GM12878 (cell line): ENCODE measurements around the gene ZNF776. TPM values are rescaled to one million over a fixed set of nuclear protein-coding genes. Genes with fewer than 3 reads are reported as not detected.

Source experiments
- ATAC-seq: fragments of 200-7000 bp; cut with Tn5 transposase; 3 replicates; pipeline ENCODE4 v1.9.1; 2020; ENCODE audit warnings: mild to moderate bottlenecking, moderate library complexity
- Bru-seq: library from RNA; stranded (reverse); fragments of 400-500 nt; gene quantifications from one replicate; lab custom pipeline; 2021; lab: Mats Ljungman, UMichigan
- BruChase-seq, 2 experiments: library from RNA; stranded (reverse); fragments of 400-500 nt; gene quantifications; one replicate each; lab custom pipeline; 2021; lab: Mats Ljungman, UMichigan
- BruUV-seq: library from RNA; stranded (reverse); fragments of 400-500 nt; replicated peaks from 2 replicates; lab custom pipeline; 2021; lab: Mats Ljungman, UMichigan
- CTCF ChIA-PET: fragments of 300-600 bp; sonication (Branson Sonifier 250); formaldehyde crosslinking; extraction: SDS; loops from one replicate; lab custom pipeline; 2021; ENCODE audit warnings: inconsistent platforms; lab: Yijun Ruan, JAX
- POLR2A ChIA-PET: fragments of 350-600 bp; formaldehyde crosslinking; extraction: SDS; loops from one replicate; lab custom pipeline; 2021; ENCODE audit warnings: inconsistent platforms; lab: Charles Lee
- RAD21 ChIA-PET: fragments of 300-600 bp; sonication (Branson Sonifier 250); formaldehyde crosslinking; loops from one replicate; lab custom pipeline; 2023; ENCODE audit warnings: antibody characterized with exemption; ENCODE audit not compliant: unreplicated experiment; lab: Charles Lee
- SMC1A ChIA-PET: fragments of 300-600 bp; sonication (Branson Sonifier 250); formaldehyde crosslinking; loops from one replicate; lab custom pipeline; 2023; ENCODE audit not compliant: unreplicated experiment, uncharacterized antibody; lab: Charles Lee
- DNase-seq: peaks from one replicate; pipeline ENCODE4 v3.0.0-alpha.2; 2011; ENCODE audit warnings: low read depth, low spot score
- FAIRE-seq: peaks from 3 replicates; lab custom pipeline; 2011; peaks lifted over from hg19 to GRCh38; lab: Jason Lieb, UNC
- H2AFZ ChIP-seq: 2 replicates; pipeline ENCODE4 v1.6.0; 2011; ENCODE audit warnings: low read depth, low read length, control low read depth; ENCODE audit not compliant: control insufficient read depth
- H3K27ac ChIP-seq: 2 replicates; pipeline ENCODE4 v1.5.1; 2011; ENCODE audit warnings: control low read depth; ENCODE audit not compliant: control insufficient read depth, insufficient read depth
- H3K27me3 ChIP-seq, 2 experiments: replicated peaks in 1 of 2; 2 replicates each; pipeline versions ENCODE4 v1.6.0 to v1.6.1; 2011; ENCODE audit warnings: low read length in 1 of 2; ENCODE audit not compliant: control insufficient read depth in 2 of 2, insufficient read depth in 2 of 2
- H3K36me3 ChIP-seq, 2 experiments: 2 replicates each; pipeline ENCODE4 v1.5.1; 2011; ENCODE audit warnings: low read length in 1 of 2; ENCODE audit not compliant: control insufficient read depth in 2 of 2, insufficient read depth in 2 of 2
- H3K4me1 ChIP-seq: 2 replicates; pipeline ENCODE4 v1.6.1; 2011; ENCODE audit warnings: mild to moderate bottlenecking, low read length, moderate library complexity, mixed read lengths; ENCODE audit not compliant: control insufficient read depth, insufficient read depth
- H3K4me2 ChIP-seq: 2 replicates; pipeline ENCODE4 v1.6.0; 2011; ENCODE audit warnings: control low read depth; ENCODE audit not compliant: control insufficient read depth, insufficient read depth
- H3K4me3 ChIP-seq: fragments of 200-600 bp; sonication (generic); 2 replicates; pipeline ENCODE4 v1.5.1; 2016
- H3K79me2 ChIP-seq: 2 replicates; pipeline ENCODE4 v1.6.0; 2011; ENCODE audit warnings: low read length; ENCODE audit not compliant: control insufficient read depth, insufficient read depth
- H3K9ac ChIP-seq: 2 replicates; pipeline ENCODE4 v1.8.0; 2011; ENCODE audit warnings: low read length, control low read depth, mixed read lengths; ENCODE audit not compliant: control insufficient read depth, insufficient read depth
- H3K9me3 ChIP-seq: replicated peaks from 3 replicates; pipeline ENCODE4 v1.5.1; 2011; ENCODE audit warnings: mild to moderate bottlenecking, low read length; ENCODE audit not compliant: control insufficient read depth, insufficient read depth
- H4K20me1 ChIP-seq: 2 replicates; pipeline ENCODE4 v1.6.0; 2011; ENCODE audit not compliant: control insufficient read depth, insufficient read depth
- CBX3 ChIP-seq: fragments of 200-600 bp; sonication (generic); IDR thresholded peaks from 2 replicates; pipeline ENCODE4 v1.6.1; 2016; ENCODE audit warnings: low read depth, borderline replicate concordance
- HCFC1 ChIP-seq: fragments of 150-350 bp; IDR thresholded peaks from 2 replicates; pipeline ENCODE4 v1.6.1; 2014; ENCODE audit warnings: low read length
- NFYB ChIP-seq: IDR thresholded peaks from 2 replicates; pipeline ENCODE4 v1.6.1; 2011; ENCODE audit warnings: low read depth, mild to moderate bottlenecking, low read length, improper control_type of control experiment, moderate library complexity; ENCODE audit not compliant: insufficient read depth
- NR2C1 ChIP-seq: fragments of 450-650 bp; IDR thresholded peaks from 2 replicates; pipeline ENCODE4 v1.6.1; 2017; ENCODE audit warnings: antibody characterized with exemption, mild to moderate bottlenecking, moderate library complexity
- RAD51 ChIP-seq: fragments of 450-650 bp; IDR thresholded peaks from 2 replicates; pipeline ENCODE4 v1.6.1; 2016; ENCODE audit warnings: moderate library complexity, mild to moderate bottlenecking, inconsistent platforms
- RBBP5 ChIP-seq: fragments of 200-600 bp; sonication (generic); conservative IDR thresholded peaks from 2 replicates; pipeline ENCODE4 v1.6.1; 2016
- SIN3A ChIP-seq: IDR thresholded peaks from 2 replicates; pipeline ENCODE4 v1.6.1; 2012; ENCODE audit warnings: low read depth, low read length, improper control_type of control experiment
- SREBF2 ChIP-seq: IDR thresholded peaks from 2 replicates; pipeline ENCODE4 v1.6.1; 2012; ENCODE audit warnings: mild to moderate bottlenecking, low read length
- WRNIP1 ChIP-seq: IDR thresholded peaks from 2 replicates; pipeline ENCODE4 v1.6.1; 2011; ENCODE audit warnings: low read depth, low read length, improper control_type of control experiment, borderline replicate concordance
- WGBS: methylation state at CpG from one replicate; pipeline ENCODE4 v1.1.6; 2016; ENCODE audit warnings: low lambda C conversion rate; ENCODE audit not compliant: insufficient replicate concordance, insufficient coverage; ENCODE audit errors: missing lambda C conversion rate; 5-methylcytosine and 5-hydroxymethylcytosine counted together
- in situ Hi-C: fragments of 300-500 bp; cut with MboI; formaldehyde crosslinking; loops from 9 replicates; pipeline ENCODE4 v1.14.3; 2018; ENCODE audit warnings: mixed read lengths
- intact Hi-C: fragments of 100-400 bp; cut with micrococcal nuclease; formaldehyde crosslinking; loops from one replicate; pipeline ENCODE4 v1.14.2; 2022; ENCODE audit not compliant: unreplicated experiment
- long read RNA-seq, 2 experiments: library from polyadenylated mRNA; unstranded; transcript quantifications; one replicate each; pipeline ENCODE4 v2.0.0, GENCODE V29; 2019 to 2020
- polyA minus RNA-seq, 3 experiments: library from RNA; depleted of rRNA, polyadenylated mRNA; stranded (reverse); fragments of >200 nt; gene quantifications; 2 replicates each; pipeline ENCODE4 v1.2.3, GENCODE V29; 2011
- polyA plus RNA-seq, 11 experiments: library from polyadenylated mRNA; depleted of rRNA in 4 of 11; unstranded in 6 of 11; stranded (reverse) in 5 of 11; fragments of >200 nt; fragmentation: Nextera tagmentation in 4 of 11; fragmentation: Illumina TruSeq in 1 of 11; extraction: Ambion mirVana in 4 of 11; extraction: Trizol in 1 of 11; gene quantifications; 1 replicate in 1 of 11; 2 replicates in 10 of 11; pipeline versions ENCODE4 v1.2.1 to v1.2.3, GENCODE V29; 2011 to 2016; ENCODE audit warnings: inconsistent platforms in 2 of 11, missing spikeins in 2 of 11, low read depth in 1 of 11
- total RNA-seq, 4 experiments: library from RNA; depleted of rRNA in 3 of 4; stranded (reverse); fragments of >200 nt in 3 of 4; fragmentation: Illumina TruSeq in 1 of 4; extraction: Trizol in 1 of 4; gene quantifications; 2 replicates each; pipeline versions ENCODE4 v1.2.1 to v1.2.3, GENCODE V29; 2013 to 2021
- TF ChIP-seq, protein P1 (sequence below): IDR thresholded peaks from 2 replicates; pipeline ENCODE4 v1.6.1; 2011; ENCODE audit warnings: low read depth, low read length, improper control_type of control experiment, borderline replicate concordance
- TF ChIP-seq, protein P2 (sequence below): fragments of 450-650 bp; IDR thresholded peaks from 2 replicates; pipeline ENCODE4 v1.6.1; 2016; ENCODE audit warnings: mild to moderate bottlenecking
- TF ChIP-seq, protein P3 (sequence below), 3 experiments: IDR thresholded peaks in 2 of 3; conservative IDR thresholded peaks in 1 of 3; 2 replicates each; pipeline ENCODE4 v1.5.1; 2011; ENCODE audit warnings: low read depth in 3 of 3, low read length in 3 of 3, mild to moderate bottlenecking in 3 of 3, control low read depth in 2 of 3, moderate library complexity in 2 of 3, inconsistent platforms in 1 of 3, mixed read lengths in 1 of 3; ENCODE audit not compliant: control insufficient read depth in 2 of 3, insufficient read depth in 1 of 3; ENCODE audit errors: extremely low read depth in 1 of 3

Gene ZNF776
- total RNA-seq (2013; cell fraction: nucleolus; rRNA removed) = 39.1 and 42.6 TPM in 2 replicates
- total RNA-seq (2014; rRNA removed) = 13.7 and 14.5 TPM in 2 replicates
- 15.0 and 16.3 TPM in 2 replicates for total RNA-seq (2014; rRNA removed; fragmentation: Illumina TruSeq; extraction: Trizol)
- 10.3 and 11.3 TPM in 2 replicates for total RNA-seq (2021)
- 6.6 TPM for polyA plus RNA-seq (2011; ENCODE audit: low read depth)
- polyA plus RNA-seq (2011; rRNA removed) = 14.0 and 15.7 TPM in 2 replicates
- polyA plus RNA-seq (2011; cell fraction: cytosol; rRNA removed) = 10.1 and 12.4 TPM in 2 replicates
- 16.0 and 19.8 TPM in 2 replicates for polyA plus RNA-seq (2011; cell fraction: nucleus; rRNA removed)
- polyA plus RNA-seq (2012) = 6.3 and 7.6 TPM in 2 replicates
- 11.5 and 12.2 TPM in 2 replicates for polyA plus RNA-seq (2014; fragmentation: Illumina TruSeq; extraction: Trizol)
- 1 to 10 TPM; 1.9 to 3.1 TPM for polyA plus RNA-seq (2014; fragmentation: Nextera tagmentation; extraction: Ambion mirVana)
- 12.6 and 13.1 TPM in 2 replicates for polyA plus RNA-seq (2014; rRNA removed)
- polyA plus RNA-seq (2016; fragmentation: Nextera tagmentation; extraction: Ambion mirVana) = 1 to 10 TPM; 7.4 to 8.2 TPM
- 12.6 and 18.3 TPM in 2 replicates for polyA minus RNA-seq (2011; rRNA and poly(A)+ RNA removed)
- 6.0 and 7.2 TPM in 2 replicates for polyA minus RNA-seq (2011; cell fraction: cytosol; rRNA and poly(A)+ RNA removed)
- polyA minus RNA-seq (2011; cell fraction: nucleus; rRNA and poly(A)+ RNA removed) = 50.3 and 75.4 TPM in 2 replicates
- Bru-seq, nascent RNA = percentile 85 among the genes with signal in this experiment
- percentile 78 among the genes with signal in this experiment for BruChase-seq, experiment 1, labeled RNA remaining after a 6-hour chase
- percentile 92 among the genes with signal in this experiment for BruChase-seq, experiment 2, labeled RNA remaining after a 2-hour chase
- long read RNA-seq, experiment 1, partial matches to known transcripts = 0 of 1 reads
- long read RNA-seq, experiment 1, other reads (novel, unspliced or antisense) = 1 of 1 reads
- long read RNA-seq, experiment 2, partial matches to known transcripts = 0 of 7 reads
- long read RNA-seq, experiment 2, other reads (novel, unspliced or antisense) = 7 of 7 reads

DNA sequence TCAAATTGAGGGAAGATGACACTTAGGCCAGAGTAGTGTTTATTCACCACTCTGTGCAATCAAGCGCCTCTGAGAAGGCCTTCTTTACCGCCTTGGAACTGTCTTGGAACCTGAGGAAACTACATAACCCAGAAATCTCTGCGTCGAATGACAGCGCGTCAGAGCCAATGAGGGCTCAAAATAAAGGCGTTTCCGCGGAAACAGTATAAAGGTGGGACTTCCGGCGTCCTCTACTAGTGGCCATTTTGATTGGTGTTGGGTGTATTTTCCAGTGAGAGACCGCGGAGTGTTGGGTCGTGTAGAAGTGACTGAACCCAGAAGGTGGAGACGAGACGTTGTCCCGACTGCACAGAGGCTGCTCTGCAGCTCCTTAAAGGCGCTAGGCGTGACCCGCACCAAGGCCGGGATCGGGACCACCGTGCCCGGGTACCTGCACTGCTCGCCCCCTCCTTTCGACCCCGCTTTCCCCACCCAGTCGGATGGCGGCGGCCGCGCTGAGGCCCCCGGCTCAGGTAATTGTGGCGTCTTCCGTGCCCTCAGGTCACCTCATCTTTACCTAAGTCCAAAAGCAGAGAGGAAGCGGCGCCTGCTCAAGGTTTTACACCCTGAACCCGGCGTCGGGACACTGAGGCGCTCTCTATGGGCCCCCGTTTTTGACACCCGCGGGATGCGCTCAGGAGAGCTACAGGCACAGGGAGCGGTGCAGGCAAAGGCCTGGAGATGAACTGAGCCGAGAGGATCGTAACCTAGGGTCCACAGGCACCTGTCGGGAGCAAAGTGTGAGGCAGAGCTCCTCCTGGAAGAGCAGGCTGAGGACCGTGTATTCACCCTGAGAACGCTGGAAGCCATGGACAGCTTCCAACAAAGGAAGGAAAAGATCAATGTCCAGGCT lies at the start of gene ZNF776:
Gene ZNF776 (plus strand): TSS at position 236 of the 892 bp plus-strand sequence. CDS start 244 bp downstream, at position 480.
- BruUV-seq = TSS peak; percentile 82
- intact Hi-C loops = loop anchor here (2.0 kb wide), 1 partner anchor 532 kb away; the partner anchor contains the start of gene ZNF8
- CTCF ChIA-PET = interaction anchor here (1.2 to 1.6 kb wide), 3 partner anchors 9 to 773 kb away, joined by 3 to 9 read pairs (median 5); partner anchors contain the start of gene ZBTB45
- Histone ChIP-seq H3K9me3 (peaks cover 35% of the 10 kb centered on the region), H3K27ac (peak within 1 kb of the TSS; percentile 83), H2AFZ (peak within 1 kb of the TSS; percentile 90), H3K9ac (peak within 1 kb of the TSS; percentile 78), H4K20me1 (no peaks in the 10 kb centered on the region), H3K4me1 (no peaks in the 10 kb centered on the region), H3K79me2 (peaks cover 26% of the 10 kb centered on the region), H3K27me3 (no peaks in the 10 kb centered on the region), H3K4me3 (peak within 1 kb of the TSS; percentile 96), H3K36me3 (peaks cover 7 to 29% of the 10 kb centered on the region in 2 experiments), H3K4me2 (peak within 1 kb of the TSS; percentile 85)
- POLR2A ChIA-PET = interaction anchor here (0.5 to 1.2 kb wide), 4 partner anchors 19 to 103 kb away, joined by 3 to 5 read pairs (median 4); partner anchors contain the start of gene ZNF671
- FAIRE-seq = peak; percentile 92
- RAD21 ChIA-PET = interaction anchor here (0.6 to 1.0 kb wide), 2 partner anchors 73 to 210 kb away, joined by 3 to 4 read pairs; no protein-coding TSS in a partner anchor
- SMC1A ChIA-PET = interaction anchor here (0.6 to 1.7 kb wide), 5 partner anchors 9 to 725 kb away, joined by 3 to 7 read pairs (median 3); no protein-coding TSS in a partner anchor
- ATAC-seq = peak; percentile 99
- peak; percentile 84 for DNase-seq
- 2% methylated on average over 37 of the region's 51 CpGs for WGBS
- in situ Hi-C loops = no loop called here
- no peak for TF ChIP-seq CBX3
- TF ChIP-seq RAD51 = no peak
- TF ChIP-seq HCFC1 = peak; percentile 96
- no peak for TF ChIP-seq SREBF2
- no peak for TF ChIP-seq RBBP5
- TF ChIP-seq, protein P1, sequence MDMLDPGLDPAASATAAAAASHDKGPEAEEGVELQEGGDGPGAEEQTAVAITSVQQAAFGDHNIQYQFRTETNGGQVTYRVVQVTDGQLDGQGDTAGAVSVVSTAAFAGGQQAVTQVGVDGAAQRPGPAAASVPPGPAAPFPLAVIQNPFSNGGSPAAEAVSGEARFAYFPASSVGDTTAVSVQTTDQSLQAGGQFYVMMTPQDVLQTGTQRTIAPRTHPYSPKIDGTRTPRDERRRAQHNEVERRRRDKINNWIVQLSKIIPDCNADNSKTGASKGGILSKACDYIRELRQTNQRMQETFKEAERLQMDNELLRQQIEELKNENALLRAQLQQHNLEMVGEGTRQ = no peak
- TF ChIP-seq, protein P2, sequence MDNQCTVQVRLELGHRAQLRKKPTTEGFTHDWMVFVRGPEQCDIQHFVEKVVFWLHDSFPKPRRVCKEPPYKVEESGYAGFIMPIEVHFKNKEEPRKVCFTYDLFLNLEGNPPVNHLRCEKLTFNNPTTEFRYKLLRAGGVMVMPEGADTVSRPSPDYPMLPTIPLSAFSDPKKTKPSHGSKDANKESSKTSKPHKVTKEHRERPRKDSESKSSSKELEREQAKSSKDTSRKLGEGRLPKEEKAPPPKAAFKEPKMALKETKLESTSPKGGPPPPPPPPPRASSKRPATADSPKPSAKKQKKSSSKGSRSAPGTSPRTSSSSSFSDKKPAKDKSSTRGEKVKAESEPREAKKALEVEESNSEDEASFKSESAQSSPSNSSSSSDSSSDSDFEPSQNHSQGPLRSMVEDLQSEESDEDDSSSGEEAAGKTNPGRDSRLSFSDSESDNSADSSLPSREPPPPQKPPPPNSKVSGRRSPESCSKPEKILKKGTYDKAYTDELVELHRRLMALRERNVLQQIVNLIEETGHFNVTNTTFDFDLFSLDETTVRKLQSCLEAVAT = 0 out of 2 replicates have a peak, but pooled peaks have one; percentile 96
- TF ChIP-seq SIN3A = peak; percentile 26; the same call in 1 of the 2 replicates
- TF ChIP-seq, protein P3, sequence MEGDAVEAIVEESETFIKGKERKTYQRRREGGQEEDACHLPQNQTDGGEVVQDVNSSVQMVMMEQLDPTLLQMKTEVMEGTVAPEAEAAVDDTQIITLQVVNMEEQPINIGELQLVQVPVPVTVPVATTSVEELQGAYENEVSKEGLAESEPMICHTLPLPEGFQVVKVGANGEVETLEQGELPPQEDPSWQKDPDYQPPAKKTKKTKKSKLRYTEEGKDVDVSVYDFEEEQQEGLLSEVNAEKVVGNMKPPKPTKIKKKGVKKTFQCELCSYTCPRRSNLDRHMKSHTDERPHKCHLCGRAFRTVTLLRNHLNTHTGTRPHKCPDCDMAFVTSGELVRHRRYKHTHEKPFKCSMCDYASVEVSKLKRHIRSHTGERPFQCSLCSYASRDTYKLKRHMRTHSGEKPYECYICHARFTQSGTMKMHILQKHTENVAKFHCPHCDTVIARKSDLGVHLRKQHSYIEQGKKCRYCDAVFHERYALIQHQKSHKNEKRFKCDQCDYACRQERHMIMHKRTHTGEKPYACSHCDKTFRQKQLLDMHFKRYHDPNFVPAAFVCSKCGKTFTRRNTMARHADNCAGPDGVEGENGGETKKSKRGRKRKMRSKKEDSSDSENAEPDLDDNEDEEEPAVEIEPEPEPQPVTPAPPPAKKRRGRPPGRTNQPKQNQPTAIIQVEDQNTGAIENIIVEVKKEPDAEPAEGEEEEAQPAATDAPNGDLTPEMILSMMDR (IDR thresholded peaks at IDR 0.05 in 2 of 3, conservative IDR thresholded peaks at IDR 0.05 in 1 of 3; ENCODE audit: control insufficient read depth in 2 of 3, extremely low read depth in 1 of 3, insufficient read depth in 1 of 3, low read depth in 3 of 3, low read length in 3 of 3) = no peak
- peak; percentile 80 for TF ChIP-seq NFYB
- TF ChIP-seq WRNIP1 = no peak; the same call in 1 of the 2 replicates
- TF ChIP-seq NR2C1 = 0 out of 2 replicates have a peak, but pooled peaks have one; percentile 43
